A549 treated with GW870086 at 1 μM for 4 hours (cell line): ENCODE measurements around the gene TNNI3K. TPM values are rescaled to one million over a fixed set of nuclear protein-coding genes. Genes with fewer than 3 reads are reported as not detected.

Experiments used
- total RNA-seq: library from RNA; stranded (reverse); fragments of 200-300 nt; extraction: Qiagen RNA extraction; gene quantifications from 5 replicates; pipeline ENCODE4 v1.2.3, GENCODE V29; 2022; ENCODE audit warnings: low read depth

Gene TNNI3K, protein sequence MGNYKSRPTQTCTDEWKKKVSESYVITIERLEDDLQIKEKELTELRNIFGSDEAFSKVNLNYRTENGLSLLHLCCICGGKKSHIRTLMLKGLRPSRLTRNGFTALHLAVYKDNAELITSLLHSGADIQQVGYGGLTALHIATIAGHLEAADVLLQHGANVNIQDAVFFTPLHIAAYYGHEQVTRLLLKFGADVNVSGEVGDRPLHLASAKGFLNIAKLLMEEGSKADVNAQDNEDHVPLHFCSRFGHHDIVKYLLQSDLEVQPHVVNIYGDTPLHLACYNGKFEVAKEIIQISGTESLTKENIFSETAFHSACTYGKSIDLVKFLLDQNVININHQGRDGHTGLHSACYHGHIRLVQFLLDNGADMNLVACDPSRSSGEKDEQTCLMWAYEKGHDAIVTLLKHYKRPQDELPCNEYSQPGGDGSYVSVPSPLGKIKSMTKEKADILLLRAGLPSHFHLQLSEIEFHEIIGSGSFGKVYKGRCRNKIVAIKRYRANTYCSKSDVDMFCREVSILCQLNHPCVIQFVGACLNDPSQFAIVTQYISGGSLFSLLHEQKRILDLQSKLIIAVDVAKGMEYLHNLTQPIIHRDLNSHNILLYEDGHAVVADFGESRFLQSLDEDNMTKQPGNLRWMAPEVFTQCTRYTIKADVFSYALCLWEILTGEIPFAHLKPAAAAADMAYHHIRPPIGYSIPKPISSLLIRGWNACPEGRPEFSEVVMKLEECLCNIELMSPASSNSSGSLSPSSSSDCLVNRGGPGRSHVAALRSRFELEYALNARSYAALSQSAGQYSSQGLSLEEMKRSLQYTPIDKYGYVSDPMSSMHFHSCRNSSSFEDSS
- 0.47 TPM in 1 of 5 replicates, not detected in the others for total RNA-seq

DNA sequence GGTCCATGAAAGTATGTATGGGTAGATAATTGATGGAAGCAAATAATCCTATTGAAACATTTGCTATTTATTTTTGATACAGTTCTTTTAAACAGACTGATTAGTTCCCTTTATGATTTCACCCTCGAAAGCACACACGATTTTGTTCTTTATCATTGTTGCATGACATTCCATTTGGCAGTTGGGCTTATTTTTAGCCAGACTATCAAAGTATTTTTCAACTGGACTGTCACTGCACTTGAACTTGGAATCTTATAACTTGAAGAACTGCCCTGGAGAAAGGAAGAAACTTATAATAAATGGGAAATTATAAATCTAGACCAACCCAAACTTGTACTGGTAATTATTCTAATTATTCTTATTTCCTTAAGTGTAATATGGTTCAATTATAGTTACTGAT lies at the start of gene TNNI3K:
Gene TNNI3K (plus strand): TSS at position 235 of the 400 bp plus-strand sequence. CDS start 65 bp downstream, at position 300.

DNA sequence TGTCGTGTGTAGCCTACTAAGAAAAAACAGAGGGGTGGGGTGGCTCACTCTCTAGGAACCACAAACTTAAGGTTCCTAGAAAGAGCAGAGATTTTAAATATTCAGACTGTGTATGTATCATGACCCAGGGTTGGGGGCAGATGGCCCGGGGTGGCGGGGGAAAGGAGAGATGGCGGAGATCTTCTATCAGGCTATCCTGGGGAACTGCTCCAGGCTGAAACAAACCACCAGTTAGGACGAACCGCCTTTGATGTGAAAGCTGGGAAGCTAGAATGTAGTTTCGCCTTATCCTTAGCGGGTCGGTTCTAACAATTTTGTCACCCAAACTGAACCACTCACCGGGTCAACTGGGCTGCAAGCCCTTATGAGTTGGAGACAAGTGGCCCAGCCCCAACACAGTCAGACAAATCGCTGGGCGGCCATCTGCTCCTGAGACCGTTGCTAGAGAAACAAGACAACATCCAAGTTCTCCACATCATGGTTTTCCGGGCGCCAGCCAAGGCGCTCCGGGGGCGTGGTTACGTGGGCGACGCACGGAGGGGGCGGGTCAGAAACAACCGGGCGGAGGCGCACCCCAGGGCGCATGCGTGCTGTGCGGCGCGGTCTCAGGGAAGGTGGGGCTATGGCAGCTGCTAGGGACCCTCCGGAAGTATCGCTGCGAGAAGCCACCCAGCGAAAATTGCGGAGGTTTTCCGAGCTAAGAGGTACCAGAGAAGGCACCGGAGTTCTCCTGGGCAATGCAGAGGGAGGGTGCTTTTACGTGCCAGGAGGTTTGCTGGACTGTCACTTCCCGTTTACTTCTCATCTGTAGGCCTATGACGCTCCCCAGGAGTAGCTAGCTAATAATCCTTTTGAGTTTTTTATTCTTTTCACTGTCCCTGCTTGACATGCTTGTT lies 37.3 kb upstream of the TNNI3K start, which contains the start of the genes FPGT and LRRIQ3:
Gene FPGT (plus strand): TSS at position 586 of the 896 bp plus-strand sequence. CDS start 37 bp downstream, at position 623.
Gene LRRIQ3 (minus strand): TSS at position 520 of the 896 bp plus-strand sequence. CDS start 14,492 bp downstream, outside the sequence.

DNA sequence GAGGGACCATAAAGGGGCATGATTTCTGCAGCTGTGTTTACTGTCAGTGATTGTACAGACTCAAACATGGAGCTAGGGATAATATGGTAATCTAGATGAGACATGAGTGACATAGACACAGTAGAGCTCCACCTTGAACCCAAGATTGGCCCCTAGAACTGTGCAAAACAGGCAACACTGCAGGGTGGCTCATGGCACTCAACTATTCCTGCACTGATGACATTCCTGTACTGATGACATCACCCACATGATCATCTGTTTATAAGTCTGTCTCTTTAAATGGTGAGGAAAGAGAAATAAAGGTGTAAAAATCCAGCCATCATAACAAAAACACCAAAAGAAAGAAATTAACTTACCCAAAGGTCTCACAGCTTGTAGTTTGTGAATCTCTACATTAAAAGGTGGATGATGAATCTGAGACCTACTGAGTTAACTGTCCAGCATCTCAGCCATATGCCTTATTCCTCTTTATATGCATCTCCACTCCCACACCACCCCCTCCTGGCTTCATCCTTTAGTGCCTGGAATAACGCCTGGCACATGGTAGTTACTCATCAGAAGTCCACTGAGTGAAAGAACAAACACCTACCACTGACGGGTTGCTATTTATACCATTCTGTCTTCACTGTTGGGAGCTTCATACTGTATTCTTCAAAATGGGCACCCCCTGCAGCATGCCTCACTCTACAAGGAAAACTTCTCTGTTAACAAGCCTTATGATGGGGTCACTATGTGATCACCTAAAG lies 277.2 kb downstream of the TNNI3K start, which contains the start of gene LRRC53:
Gene LRRC53 (minus strand): TSS at position 442 of the 746 bp plus-strand sequence. CDS start 29,262 bp downstream, outside the sequence.

Other genes starting within 250 kb of the TNNI3K start
- gene LRRIQ3, start 37.2 kb upstream of the TNNI3K start, total RNA-seq, result 0.56 to 1.5 TPM (median 0.78 TPM) in 5 replicates
- gene FPGT, start 37.1 kb upstream of the TNNI3K start, total RNA-seq, result 4.7 to 9.0 TPM (median 6.3 TPM) in 5 replicates